Activated naive CD8-positive, alpha-beta T cell (primary cell): ENCODE measurements around the gene POLR1C.
"Not testable (repeated sequence)": the region's sequence is repeated elsewhere in the genome, so short reads cannot be mapped to it uniquely, and the experiment has no call there.

Experiments used
- H3K27ac Mint-ChIP-seq: one replicate; pipeline ENCODE4 v1.8.0; 2021; ENCODE audit warnings: mixed read lengths
- H3K27me3 Mint-ChIP-seq: one replicate; pipeline ENCODE4 v1.8.0; 2021; ENCODE audit warnings: mixed read lengths
- H3K36me3 Mint-ChIP-seq: one replicate; pipeline ENCODE4 v1.8.0; 2021; ENCODE audit warnings: mixed read lengths
- H3K4me1 Mint-ChIP-seq: one replicate; pipeline ENCODE4 v1.8.0; 2021; ENCODE audit warnings: low read depth, mixed read lengths
- H3K4me3 Mint-ChIP-seq: one replicate; pipeline ENCODE4 v1.8.0; 2021; ENCODE audit warnings: mild to moderate bottlenecking, mixed read lengths
- H3K9me3 Mint-ChIP-seq: one replicate; pipeline ENCODE4 v1.8.0; 2021; ENCODE audit warnings: low read depth, mixed read lengths

POLR1C gene

GRCh38 chr6:43498291-43498690 lies 18.6 kb upstream of the POLR1C start:
- H3K4me1 Mint-ChIP-seq, result peaks cover 21% of the 10 kb centered on the region
- H3K27me3 Mint-ChIP-seq, H3K27ac Mint-ChIP-seq, H3K9me3 Mint-ChIP-seq, H3K4me3 Mint-ChIP-seq, H3K36me3 Mint-ChIP-seq: not testable (repeated sequence)

- no peak overlapping the region for H3K27ac Mint-ChIP-seq
- H3K9me3 Mint-ChIP-seq, result no peaks in the 10 kb centered on the region
- H3K4me1 Mint-ChIP-seq, result peaks cover 15% of the 10 kb centered on the region
- H3K36me3 Mint-ChIP-seq, result no peaks in the 10 kb centered on the region
- H3K4me3 Mint-ChIP-seq, result no peak overlapping the region
- no peaks in the 10 kb centered on the region for H3K27me3 Mint-ChIP-seq
Measured at GRCh38 chr6:43499028-43499815, 17.7 kb upstream of the POLR1C start.

GRCh38 chr6:43500921-43501320 lies 16.0 kb upstream of the POLR1C start:
- Mint-ChIP-seq H3K9me3 (no peaks in the 10 kb centered on the region), H3K4me3 (no peak overlapping the region), H3K36me3 (no peaks in the 10 kb centered on the region), H3K4me1 (no peaks in the 10 kb centered on the region), H3K27me3 (no peaks in the 10 kb centered on the region), H3K27ac (no peak overlapping the region)

DNA sequence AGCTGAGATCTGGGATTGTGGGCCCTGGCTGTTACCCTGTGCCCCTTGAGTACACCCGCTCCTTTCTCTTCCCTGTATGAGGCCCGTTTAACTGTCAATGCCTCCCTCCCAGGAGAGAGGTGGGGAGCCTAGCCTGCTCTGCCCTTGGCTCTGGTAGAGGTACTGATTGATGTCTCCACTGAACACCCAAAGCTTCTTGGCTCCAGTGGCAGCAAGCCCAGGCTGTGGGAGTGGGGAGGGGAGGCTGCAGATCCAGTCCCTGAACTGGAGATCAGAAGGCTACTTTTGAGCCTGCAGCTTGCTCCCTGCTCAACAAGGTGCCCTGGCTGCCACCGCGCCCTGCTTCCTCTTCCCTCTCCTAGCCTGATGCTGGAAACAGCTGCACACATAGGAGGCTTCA lies 14.2 kb upstream of the POLR1C start:
- Mint-ChIP-seq H3K27me3 (no peaks in the 10 kb centered on the region), H3K4me3 (no peak overlapping the region), H3K36me3 (no peaks in the 10 kb centered on the region), H3K9me3 (no peaks in the 10 kb centered on the region), H3K4me1 (peaks cover 6% of the 10 kb centered on the region), H3K27ac (no peak overlapping the region)

DNA sequence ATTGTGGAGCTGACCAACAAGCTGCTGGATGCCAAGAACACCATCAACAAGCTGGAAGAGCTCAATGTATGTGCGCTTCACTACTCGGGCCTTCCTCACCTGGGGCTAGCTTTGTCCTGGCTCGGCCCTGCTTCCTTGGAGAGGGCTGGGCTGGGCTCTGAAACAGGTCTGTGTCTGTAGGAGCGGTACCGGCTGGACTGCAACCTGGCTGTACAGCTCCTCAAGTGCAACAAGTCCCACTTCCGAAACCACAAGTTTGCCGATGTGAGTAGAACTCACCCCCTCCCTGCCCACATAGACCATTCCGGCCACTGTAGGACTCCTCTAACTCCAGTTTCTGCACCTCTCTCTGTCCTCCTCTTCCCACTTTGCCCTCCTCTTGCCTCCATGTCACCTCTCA lies 13.4 kb upstream of the POLR1C start:
- Mint-ChIP-seq H3K4me1 (peaks cover 7% of the 10 kb centered on the region), H3K9me3 (no peaks in the 10 kb centered on the region), H3K27ac (no peak overlapping the region), H3K27me3 (peaks cover 3% of the 10 kb centered on the region), H3K4me3 (no peak overlapping the region), H3K36me3 (no peaks in the 10 kb centered on the region)

- H3K4me1 Mint-ChIP-seq, result peaks cover 11% of the 10 kb centered on the region
- H3K4me3 Mint-ChIP-seq, result no peak overlapping the region
- H3K36me3 Mint-ChIP-seq, result no peaks in the 10 kb centered on the region
- H3K9me3 Mint-ChIP-seq, result no peaks in the 10 kb centered on the region
- H3K27ac Mint-ChIP-seq, result no peak overlapping the region
- H3K27me3 Mint-ChIP-seq, result peaks cover 8% of the 10 kb centered on the region
Measured at GRCh38 chr6:43504756-43505593, 11.9 kb upstream of the POLR1C start.

- Mint-ChIP-seq H3K4me3 (no peak overlapping the region), H3K9me3 (no peaks in the 10 kb centered on the region), H3K36me3 (no peaks in the 10 kb centered on the region), H3K27me3 (peaks cover 8% of the 10 kb centered on the region), H3K4me1 (peaks cover 11% of the 10 kb centered on the region), H3K27ac (no peak overlapping the region)
Measured at GRCh38 chr6:43505718-43506117, 11.2 kb upstream of the POLR1C start.

GRCh38 chr6:43506171-43506570 lies 10.7 kb upstream of the POLR1C start:
- H3K9me3 Mint-ChIP-seq, result no peaks in the 10 kb centered on the region
- H3K27ac Mint-ChIP-seq, result no peak overlapping the region
- H3K4me3 Mint-ChIP-seq, result no peak overlapping the region
- H3K36me3 Mint-ChIP-seq, result no peaks in the 10 kb centered on the region
- H3K4me1 Mint-ChIP-seq, result peaks cover 11% of the 10 kb centered on the region
- H3K27me3 Mint-ChIP-seq, result peaks cover 8% of the 10 kb centered on the region

GRCh38 chr6:43506667-43507471 lies 10.0 kb upstream of the POLR1C start:
- Mint-ChIP-seq H3K27me3 (peaks cover 8% of the 10 kb centered on the region), H3K4me1 (peaks cover 15% of the 10 kb centered on the region), H3K36me3 (peaks cover 3% of the 10 kb centered on the region), H3K27ac (no peak overlapping the region), H3K9me3 (no peaks in the 10 kb centered on the region), H3K4me3 (no peak overlapping the region)

DNA sequence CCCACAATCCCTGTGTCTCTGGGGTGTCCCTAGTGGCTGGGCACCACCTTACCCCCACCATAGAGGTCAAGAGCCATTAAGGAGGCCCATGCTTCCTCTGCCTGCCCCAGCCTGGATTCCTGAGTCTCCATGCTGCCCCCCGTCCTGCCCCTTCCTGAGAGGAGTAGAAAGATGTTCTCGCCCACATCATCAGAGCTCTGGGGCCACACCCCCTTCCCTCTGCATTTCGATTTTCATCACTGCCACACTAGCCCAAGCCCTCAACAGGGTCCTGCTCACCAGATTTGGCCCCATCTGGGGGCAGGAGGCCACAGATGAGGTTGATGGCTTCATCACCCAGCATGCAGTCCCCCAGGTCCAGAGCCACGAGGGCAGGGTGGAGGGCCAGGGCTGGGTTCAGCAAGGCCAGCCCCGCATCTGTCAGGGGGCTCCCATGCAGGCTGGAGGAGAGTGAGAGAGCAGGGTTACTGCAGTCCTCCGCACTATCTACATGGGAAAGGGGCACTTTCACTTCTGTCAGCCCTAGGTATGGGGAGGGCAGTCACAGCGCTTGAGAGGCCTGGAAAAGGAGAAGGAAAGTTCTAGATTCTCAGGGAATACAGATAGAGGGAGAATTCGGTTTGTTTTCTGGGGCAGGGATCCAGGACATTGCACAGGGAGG lies 8.3 kb upstream of the POLR1C start:
- H3K4me3 Mint-ChIP-seq, result peak overlapping the region; percentile 89
- H3K9me3 Mint-ChIP-seq, result no peaks in the 10 kb centered on the region
- peaks cover 20% of the 10 kb centered on the region for H3K4me1 Mint-ChIP-seq
- H3K36me3 Mint-ChIP-seq, result peaks cover 3% of the 10 kb centered on the region
- peaks cover 8% of the 10 kb centered on the region for H3K27me3 Mint-ChIP-seq
- no peak overlapping the region for H3K27ac Mint-ChIP-seq

GRCh38 chr6:43509142-43509983 lies 7.5 kb upstream of the POLR1C start:
- Mint-ChIP-seq H3K9me3 (no peaks in the 10 kb centered on the region), H3K36me3 (peaks cover 5% of the 10 kb centered on the region), H3K4me1 (peaks cover 20% of the 10 kb centered on the region), H3K4me3 (peak overlapping the region; percentile 89), H3K27ac (peak overlapping the region; percentile 47), H3K27me3 (peaks cover 8% of the 10 kb centered on the region)

- peaks cover 8% of the 10 kb centered on the region for H3K27me3 Mint-ChIP-seq
- peaks cover 20% of the 10 kb centered on the region for H3K4me1 Mint-ChIP-seq
- H3K27ac Mint-ChIP-seq, result peak within 1 kb of the TSS; percentile 47
- H3K9me3 Mint-ChIP-seq, result no peaks in the 10 kb centered on the region
- peak within 1 kb of the TSS; percentile 89 for H3K4me3 Mint-ChIP-seq
- H3K36me3 Mint-ChIP-seq, result peaks cover 6% of the 10 kb centered on the region
Measured at GRCh38 chr6:43509984-43510826, 6.7 kb upstream of the POLR1C start, which contains the start of gene LRRC73. Gene LRRC73 (minus strand): TSS chr6:43510346. CDS start chr6:43509785, 561 bp downstream.

DNA sequence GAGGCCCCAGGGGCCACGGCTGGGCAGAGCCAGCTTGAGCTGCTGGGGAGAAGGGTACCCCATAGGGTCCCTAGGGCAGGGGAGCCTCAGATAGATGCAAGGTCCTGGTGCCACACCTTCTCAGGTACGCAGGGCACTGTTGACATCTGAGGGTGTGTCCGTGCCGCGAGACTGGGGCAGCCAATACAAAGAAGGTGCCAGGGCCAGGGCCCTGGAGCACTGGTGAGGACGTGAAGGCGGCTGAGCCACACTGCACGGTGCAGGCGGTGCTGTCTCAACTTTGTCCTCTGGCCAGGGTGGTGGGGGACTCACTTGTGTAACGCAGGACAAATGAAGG lies 6.1 kb upstream of the POLR1C start:
- H3K27me3 Mint-ChIP-seq, result peaks cover 8% of the 10 kb centered on the region
- H3K4me3 Mint-ChIP-seq, result peak overlapping the region; percentile 23
- H3K27ac Mint-ChIP-seq, result no peak overlapping the region
- H3K9me3 Mint-ChIP-seq, result no peaks in the 10 kb centered on the region
- peaks cover 6% of the 10 kb centered on the region for H3K36me3 Mint-ChIP-seq
- peaks cover 20% of the 10 kb centered on the region for H3K4me1 Mint-ChIP-seq
